Fibroblast of skin of left biceps (primary cell): ENCODE data around the gene GGT5.
"Not testable (repeated sequence)": the region's sequence is repeated elsewhere in the genome, so short reads cannot be mapped to it uniquely, and the experiment has no call there.

Experiments
- DNase-seq, 2 experiments: peaks; one replicate each; pipeline ENCODE4 v3.0.0-alpha.2; 2013; ENCODE audit warnings: low read depth in 2 of 2

GGT5 gene

GRCh38 chr22:24233235-24233634, 11.6 kb downstream of the GGT5 start:
- DNase-seq, result no peak

GRCh38 chr22:24232725-24233124, 12.2 kb downstream of the GGT5 start:
- DNase-seq, result no peak

- DNase-seq, result no peak
These were observed 12.8 kb downstream of the GGT5 start for GRCh38 chr22:24232124-24232523.

- no peak for DNase-seq
These were observed 13.2 kb downstream of the GGT5 start for GRCh38 chr22:24231706-24232105.

- no peak for DNase-seq
These were observed 13.8 kb downstream of the GGT5 start for GRCh38 chr22:24230911-24231656.

GRCh38 chr22:24225951-24226350, 18.9 kb downstream of the GGT5 start:
- DNase-seq, result no peak

GRCh38 chr22:24225044-24225601, 19.8 kb downstream of the GGT5 start:
- no peak for DNase-seq

- no peak for DNase-seq
These were observed 20.4 kb downstream of the GGT5 start for GRCh38 chr22:24224468-24224867.

- no peak for DNase-seq
These were observed 25.1 kb downstream of the GGT5 start for GRCh38 chr22:24219750-24220149.

GRCh38 chr22:24217384-24217783, 27.5 kb downstream of the GGT5 start:
- DNase-seq, result no peak

- DNase-seq, result no peak
These were observed 28.2 kb downstream of the GGT5 start for GRCh38 chr22:24216541-24217209.

GRCh38 chr22:24214467-24215285, 30.2 kb downstream of the GGT5 start:
- no peak for DNase-seq

GRCh38 chr22:24213111-24213510, 31.8 kb downstream of the GGT5 start:
- not testable (repeated sequence) for DNase-seq

- DNase-seq, result not testable (repeated sequence)
These were observed 33.2 kb downstream of the GGT5 start for GRCh38 chr22:24211716-24212115.

- not testable (repeated sequence) for DNase-seq
These were observed 34.5 kb downstream of the GGT5 start for GRCh38 chr22:24210409-24210808.

- no peak for DNase-seq
These were observed 35.2 kb downstream of the GGT5 start for GRCh38 chr22:24209687-24210086.

GRCh38 chr22:24209016-24209415, 35.9 kb downstream of the GGT5 start:
- DNase-seq, result no peak

- peak; percentile 89 to 90 for DNase-seq
These were observed 36.7 kb downstream of the GGT5 start for GRCh38 chr22:24208012-24208749.

- no peak for DNase-seq
These were observed 37.4 kb downstream of the GGT5 start for GRCh38 chr22:24207264-24208011.

- not testable (repeated sequence) for DNase-seq
These were observed 38.2 kb downstream of the GGT5 start for GRCh38 chr22:24206460-24207263.
